Keratinocyte (primary cell): Measurements from ENCODE around the gene CRIM1.

Experiments used
- EZH2 ChIP-seq: IDR thresholded peaks from one replicate; pipeline ENCODE4 v1.6.1; 2012; ENCODE audit warnings: inconsistent platforms, mild to moderate bottlenecking, low read length, moderate library complexity
- TF ChIP-seq, protein P1 (sequence below), 3 experiments: IDR thresholded peaks in 1 of 3; conservative IDR thresholded peaks in 1 of 3; optimal IDR thresholded peaks in 1 of 3; 2 replicates in 2 of 3; 3 replicates in 1 of 3; pipeline versions ENCODE3 to v1.5.1; 2011; ENCODE audit warnings: low read length in 3 of 3, mild to moderate bottlenecking in 3 of 3, moderate library complexity in 2 of 3, control low read depth in 1 of 3, inconsistent platforms in 1 of 3; ENCODE audit not compliant: insufficient read depth in 2 of 3; ENCODE audit errors: extremely low read depth in 1 of 3

DNA sequence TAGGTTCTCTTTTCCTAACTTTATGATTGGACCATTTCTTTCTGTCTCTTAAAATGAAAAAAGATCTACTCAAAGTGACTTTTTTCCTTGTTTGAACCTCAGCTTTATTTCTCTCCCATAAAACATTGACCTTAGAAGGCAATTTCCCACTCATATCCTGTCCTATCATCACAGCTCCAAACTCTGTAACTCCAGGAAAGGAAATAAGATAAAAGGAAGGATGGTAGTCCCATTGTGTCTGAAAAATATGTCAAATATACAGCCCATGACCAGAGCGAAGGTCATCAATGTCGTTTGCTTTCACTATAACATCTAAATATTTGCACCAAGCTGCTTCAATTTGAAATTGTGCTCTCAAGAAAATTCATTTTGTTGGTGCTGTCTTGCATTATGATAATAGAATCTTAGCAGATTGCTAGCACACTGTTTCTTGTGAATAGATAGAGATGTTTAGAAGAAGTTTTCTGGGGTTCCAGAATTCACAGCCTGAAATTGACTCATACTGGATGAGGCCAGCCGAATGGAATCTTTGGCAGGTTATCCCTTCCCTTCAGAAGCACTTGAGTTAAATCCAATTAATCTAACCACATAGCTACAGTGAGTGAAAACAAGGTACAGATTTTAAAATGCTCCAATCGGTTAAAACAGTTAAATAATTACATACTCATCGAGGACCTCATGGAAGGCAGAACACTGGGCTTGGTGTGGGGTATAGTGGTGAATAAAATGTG, 95.1 kb downstream of the CRIM1 start:
- no peak for TF ChIP-seq EZH2
- TF ChIP-seq, protein P1, sequence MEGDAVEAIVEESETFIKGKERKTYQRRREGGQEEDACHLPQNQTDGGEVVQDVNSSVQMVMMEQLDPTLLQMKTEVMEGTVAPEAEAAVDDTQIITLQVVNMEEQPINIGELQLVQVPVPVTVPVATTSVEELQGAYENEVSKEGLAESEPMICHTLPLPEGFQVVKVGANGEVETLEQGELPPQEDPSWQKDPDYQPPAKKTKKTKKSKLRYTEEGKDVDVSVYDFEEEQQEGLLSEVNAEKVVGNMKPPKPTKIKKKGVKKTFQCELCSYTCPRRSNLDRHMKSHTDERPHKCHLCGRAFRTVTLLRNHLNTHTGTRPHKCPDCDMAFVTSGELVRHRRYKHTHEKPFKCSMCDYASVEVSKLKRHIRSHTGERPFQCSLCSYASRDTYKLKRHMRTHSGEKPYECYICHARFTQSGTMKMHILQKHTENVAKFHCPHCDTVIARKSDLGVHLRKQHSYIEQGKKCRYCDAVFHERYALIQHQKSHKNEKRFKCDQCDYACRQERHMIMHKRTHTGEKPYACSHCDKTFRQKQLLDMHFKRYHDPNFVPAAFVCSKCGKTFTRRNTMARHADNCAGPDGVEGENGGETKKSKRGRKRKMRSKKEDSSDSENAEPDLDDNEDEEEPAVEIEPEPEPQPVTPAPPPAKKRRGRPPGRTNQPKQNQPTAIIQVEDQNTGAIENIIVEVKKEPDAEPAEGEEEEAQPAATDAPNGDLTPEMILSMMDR (optimal IDR thresholded peaks at IDR 0.05 in 1 of 3, IDR thresholded peaks at IDR 0.05 in 1 of 3, conservative IDR thresholded peaks at IDR 0.05 in 1 of 3; ENCODE audit: extremely low read depth in 1 of 3, insufficient read depth in 2 of 3, low read length in 3 of 3) = no peak
